ENCODE data around the gene ARID1B. TPM values are rescaled to one million over a fixed set of nuclear protein-coding genes. Genes with fewer than 3 reads are reported as not detected.

ARID1B gene
- total and polyA plus RNA-seq, 2 of the 4 experiments (the other 2 are of a cell fraction), result 14.5 to 20.1 TPM

- H3K79me1 ChIP-seq (ENCODE audit: low read depth in 1 of 2, low read length in 2 of 2), result peaks cover 20 to 44% of the 10 kb centered on the region in 2 experiments
- peaks cover 8% of the 10 kb centered on the region; the same call in 1 of the 2 replicates for H3K9me1 ChIP-seq (ENCODE audit: insufficient read depth, low read length)
- in situ Hi-C loops (cut with MboI; ENCODE audit: low sequenced_read_pairs), result loop anchor here (5.0 to 25.0 kb wide), 2 partner anchors 145 to 1700 kb away; no protein-coding TSS in a partner anchor
- dilution Hi-C loops (cut with HindIII; ENCODE audit: low sequenced_read_pairs, unreplicated experiment), result no loop called here
- no peaks in the 10 kb centered on the region for H3K36me3 ChIP-seq (ENCODE audit: control insufficient read depth, insufficient read depth, low read length)
- H2BK20ac ChIP-seq (ENCODE audit: low read depth, low read length), result no peak overlapping the region
- H3K4me2 ChIP-seq (ENCODE audit: low read depth, low read length), result no peak overlapping the region
- no peak for DNase-seq
- H2AK9ac ChIP-seq (replicated peaks; ENCODE audit: low read depth, low read length, poor library complexity), result no peak overlapping the region
- no peak overlapping the region for H3K4me3 ChIP-seq (ENCODE audit: insufficient read depth, low read depth, low read length)
- H2AK5ac ChIP-seq (ENCODE audit: low read depth, low read length), result no peak overlapping the region
- H4K5ac ChIP-seq (ENCODE audit: low read depth, low read length), result no peak overlapping the region
- H3K9ac ChIP-seq (ENCODE audit: low read depth, low read length), result no peak overlapping the region
- no peak overlapping the region for H3K56ac ChIP-seq (ENCODE audit: extremely low read depth, insufficient read depth, low read length)
- ChIA-PET CTCF (interaction anchor here (0.9 to 2.1 kb wide), 2 partner anchors 8 to 9 kb away, joined by 3 to 8 read pairs; no protein-coding TSS in a partner anchor), POLR2A (ENCODE audit: unreplicated experiment) (no interaction called here)
- no peak for TF ChIP-seq POLR2A (IDR thresholded peaks at IDR 0.05; ENCODE audit: low read depth, low read length)
- no peak for TF ChIP-seq CTCF (conservative IDR thresholded peaks at IDR 0.05; ENCODE audit: low read depth, low read length)
- H3K23ac ChIP-seq (ENCODE audit: low read depth, low read length), result no peak overlapping the region
- intact Hi-C loops (cut with micrococcal nuclease), result no loop called here
- no peak for ATAC-seq (ENCODE audit: low read depth)
- H4K8ac ChIP-seq (ENCODE audit: low read depth in 2 of 2, low read length in 2 of 2), result peak overlapping the region in 1 of 2 experiments; percentile 5; a peak in 1 of 4 replicates
- no peak overlapping the region for H2BK120ac ChIP-seq (ENCODE audit: low read depth, low read length)
- no TSS peak for BruUV-seq (replicated peaks)
- 60% methylated on average over 1 of the region's 8 CpGs; no CpG with 5 or more reads in 1 of the 2 experiments for WGBS, 2 experiments (ENCODE audit: extremely low coverage in 2 of 2, insufficient read length in 1 of 2)
- H3K4me1 ChIP-seq (ENCODE audit: control insufficient read depth, insufficient read depth, low read length), result peaks cover 4% of the 10 kb centered on the region
- H3K18ac ChIP-seq (ENCODE audit: low read depth, low read length), result no peak overlapping the region
- H3K27ac ChIP-seq (ENCODE audit: insufficient read depth, low read length), result no peak overlapping the region
- no peak overlapping the region for H2BK5ac ChIP-seq (ENCODE audit: low read depth, low read length, poor library complexity, severe bottlenecking)
- H3K4ac ChIP-seq (ENCODE audit: low read depth, low read length), result no peak overlapping the region
- no peak overlapping the region for H2AFZ ChIP-seq (replicated peaks; ENCODE audit: low read length, poor library complexity)
- no peaks in the 10 kb centered on the region for H3K27me3 ChIP-seq (ENCODE audit: control insufficient read depth, insufficient read depth, low read length)
- H2BK15ac ChIP-seq (ENCODE audit: low read depth, low read length), result no peak overlapping the region
- no peak overlapping the region for H3K14ac ChIP-seq (replicated peaks; ENCODE audit: low read depth, low read length)
- H4K20me1 ChIP-seq (ENCODE audit: insufficient read depth, low read length), result no peaks in the 10 kb centered on the region
- no peak overlapping the region for H4K91ac ChIP-seq (ENCODE audit: insufficient read depth, low read depth, low read length)
- no peaks in the 10 kb centered on the region for H3K9me3 ChIP-seq (ENCODE audit: control insufficient read depth, insufficient read depth, low read length)
Measured at GRCh38 chr6:157037165-157037564, 260.0 kb downstream of the ARID1B start.

All from IMR-90 (cell line).